ENCODE measurements around the gene AGAP5. TPM values are rescaled to one million over a fixed set of nuclear protein-coding genes. Genes with fewer than 3 reads are reported as not detected.

The AGAP5 gene
- total and polyA plus RNA-seq, 2 of the 13 experiments (the other 11 are each of a cell fraction or from before 2014, with no cell fraction given) = 5.3 to 7.9 TPM

DNA sequence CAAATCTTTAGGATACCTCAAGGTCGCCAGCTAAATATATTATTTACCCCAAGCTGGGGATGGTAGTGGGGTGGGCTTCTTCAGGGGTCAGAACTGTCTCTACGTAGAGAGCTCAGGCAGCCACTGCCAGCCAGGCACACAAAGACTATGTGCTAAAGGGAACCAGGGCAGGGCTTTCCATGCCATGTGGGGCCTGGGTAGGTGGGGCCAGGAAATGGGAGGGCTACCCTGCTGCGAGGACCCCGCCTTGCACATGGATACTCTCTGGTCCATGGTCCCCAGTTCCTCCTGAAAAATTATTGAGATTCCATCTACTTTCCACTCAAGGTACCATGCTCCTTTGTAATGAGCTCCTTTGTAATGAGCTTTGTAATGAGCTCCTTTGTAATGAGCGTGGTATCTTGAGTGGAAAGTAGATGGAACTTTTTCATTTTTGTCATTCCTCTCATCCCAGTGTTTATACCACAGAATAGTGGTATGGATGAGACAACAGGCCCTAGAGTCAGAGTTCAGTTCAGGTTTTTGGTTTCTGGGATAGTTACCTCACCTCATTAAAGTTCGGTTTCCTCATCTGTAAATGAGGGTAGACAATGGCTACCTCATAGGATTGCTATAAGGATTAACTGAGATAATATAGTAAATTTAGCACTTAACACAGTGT is 47.9 kb downstream of the AGAP5 start (continued):
- TF ChIP-seq MYNN (CRISPR knock-in tag; IDR thresholded peaks at IDR 0.05; ENCODE audit: low read depth) (no peak), CCDC6 (CRISPR knock-in tag; IDR thresholded peaks at IDR 0.05) (no peak), ZNF737 (CRISPR knock-in tag; IDR thresholded peaks at IDR 0.05; ENCODE audit: borderline replicate concordance) (no peak)
- TF ChIP-seq, protein P1, sequence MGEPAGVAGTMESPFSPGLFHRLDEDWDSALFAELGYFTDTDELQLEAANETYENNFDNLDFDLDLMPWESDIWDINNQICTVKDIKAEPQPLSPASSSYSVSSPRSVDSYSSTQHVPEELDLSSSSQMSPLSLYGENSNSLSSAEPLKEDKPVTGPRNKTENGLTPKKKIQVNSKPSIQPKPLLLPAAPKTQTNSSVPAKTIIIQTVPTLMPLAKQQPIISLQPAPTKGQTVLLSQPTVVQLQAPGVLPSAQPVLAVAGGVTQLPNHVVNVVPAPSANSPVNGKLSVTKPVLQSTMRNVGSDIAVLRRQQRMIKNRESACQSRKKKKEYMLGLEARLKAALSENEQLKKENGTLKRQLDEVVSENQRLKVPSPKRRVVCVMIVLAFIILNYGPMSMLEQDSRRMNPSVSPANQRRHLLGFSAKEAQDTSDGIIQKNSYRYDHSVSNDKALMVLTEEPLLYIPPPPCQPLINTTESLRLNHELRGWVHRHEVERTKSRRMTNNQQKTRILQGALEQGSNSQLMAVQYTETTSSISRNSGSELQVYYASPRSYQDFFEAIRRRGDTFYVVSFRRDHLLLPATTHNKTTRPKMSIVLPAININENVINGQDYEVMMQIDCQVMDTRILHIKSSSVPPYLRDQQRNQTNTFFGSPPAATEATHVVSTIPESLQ (CRISPR knock-in tag; conservative IDR thresholded peaks at IDR 0.05) = no peak
- TF ChIP-seq, protein P2, sequence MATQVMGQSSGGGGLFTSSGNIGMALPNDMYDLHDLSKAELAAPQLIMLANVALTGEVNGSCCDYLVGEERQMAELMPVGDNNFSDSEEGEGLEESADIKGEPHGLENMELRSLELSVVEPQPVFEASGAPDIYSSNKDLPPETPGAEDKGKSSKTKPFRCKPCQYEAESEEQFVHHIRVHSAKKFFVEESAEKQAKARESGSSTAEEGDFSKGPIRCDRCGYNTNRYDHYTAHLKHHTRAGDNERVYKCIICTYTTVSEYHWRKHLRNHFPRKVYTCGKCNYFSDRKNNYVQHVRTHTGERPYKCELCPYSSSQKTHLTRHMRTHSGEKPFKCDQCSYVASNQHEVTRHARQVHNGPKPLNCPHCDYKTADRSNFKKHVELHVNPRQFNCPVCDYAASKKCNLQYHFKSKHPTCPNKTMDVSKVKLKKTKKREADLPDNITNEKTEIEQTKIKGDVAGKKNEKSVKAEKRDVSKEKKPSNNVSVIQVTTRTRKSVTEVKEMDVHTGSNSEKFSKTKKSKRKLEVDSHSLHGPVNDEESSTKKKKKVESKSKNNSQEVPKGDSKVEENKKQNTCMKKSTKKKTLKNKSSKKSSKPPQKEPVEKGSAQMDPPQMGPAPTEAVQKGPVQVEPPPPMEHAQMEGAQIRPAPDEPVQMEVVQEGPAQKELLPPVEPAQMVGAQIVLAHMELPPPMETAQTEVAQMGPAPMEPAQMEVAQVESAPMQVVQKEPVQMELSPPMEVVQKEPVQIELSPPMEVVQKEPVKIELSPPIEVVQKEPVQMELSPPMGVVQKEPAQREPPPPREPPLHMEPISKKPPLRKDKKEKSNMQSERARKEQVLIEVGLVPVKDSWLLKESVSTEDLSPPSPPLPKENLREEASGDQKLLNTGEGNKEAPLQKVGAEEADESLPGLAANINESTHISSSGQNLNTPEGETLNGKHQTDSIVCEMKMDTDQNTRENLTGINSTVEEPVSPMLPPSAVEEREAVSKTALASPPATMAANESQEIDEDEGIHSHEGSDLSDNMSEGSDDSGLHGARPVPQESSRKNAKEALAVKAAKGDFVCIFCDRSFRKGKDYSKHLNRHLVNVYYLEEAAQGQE (IDR thresholded peaks at IDR 0.05; ENCODE audit: borderline replicate concordance in 1 of 2, low read depth in 1 of 2, low read length in 2 of 2) = no peak

Measured in HepG2 (cell line).